Astrocyte (in vitro differentiated cells and primary cell): ENCODE data around the gene ZC3H12D. TPM values are rescaled to one million over a fixed set of nuclear protein-coding genes. Genes with fewer than 3 reads are reported as not detected.
A peak's percentile ranks its signal among the peaks of the same experiment; 100 is the strongest.

Experiments
- DNase-seq: peaks from one replicate; pipeline ENCODE4 v3.0.0-alpha.2; 2010; ENCODE audit warnings: low read depth
- FAIRE-seq: peaks from 2 replicates; lab custom pipeline; 2011; peaks lifted over from hg19 to GRCh38; lab: Jason Lieb, UNC
- H2AFZ ChIP-seq: 2 replicates; pipeline ENCODE4 v1.6.0; 2012; ENCODE audit warnings: low read depth, low read length, inconsistent platforms
- H3K27ac ChIP-seq: 2 replicates; pipeline ENCODE4 v1.5.1; 2011; ENCODE audit warnings: low read depth, low read length, inconsistent platforms
- H3K27me3 ChIP-seq: 2 replicates; pipeline ENCODE4 v1.6.0; 2011; ENCODE audit warnings: low read length, inconsistent platforms; ENCODE audit not compliant: insufficient read depth
- H3K36me3 ChIP-seq: 2 replicates; pipeline ENCODE4 v1.5.1; 2011; ENCODE audit warnings: low read length, inconsistent platforms; ENCODE audit not compliant: insufficient read depth
- H3K4me1 ChIP-seq: 2 replicates; pipeline ENCODE4 v1.5.1; 2011; ENCODE audit warnings: low read length, inconsistent platforms; ENCODE audit not compliant: insufficient read depth
- H3K4me2 ChIP-seq: 2 replicates; pipeline ENCODE4 v1.6.0; 2012; ENCODE audit warnings: low read length, inconsistent platforms
- H3K4me3 ChIP-seq: 2 replicates; pipeline ENCODE4 v1.5.1; 2011; ENCODE audit warnings: low read depth, mild to moderate bottlenecking, low read length, inconsistent platforms; ENCODE audit not compliant: insufficient read depth
- H3K79me2 ChIP-seq: 2 replicates; pipeline ENCODE4 v1.6.0; 2012; ENCODE audit warnings: mild to moderate bottlenecking, low read length, inconsistent platforms; ENCODE audit not compliant: insufficient read depth
- H3K9ac ChIP-seq: 2 replicates; pipeline ENCODE4 v1.6.0; 2012; ENCODE audit warnings: mild to moderate bottlenecking, low read length, inconsistent platforms
- H3K9me3 ChIP-seq: 2 replicates; pipeline ENCODE4 v1.5.1; 2012; ENCODE audit warnings: low read depth, mild to moderate bottlenecking, low read length, inconsistent platforms; ENCODE audit not compliant: insufficient read depth
- H4K20me1 ChIP-seq: 2 replicates; pipeline ENCODE4 v1.6.0; 2012; ENCODE audit warnings: low read length, inconsistent platforms; ENCODE audit not compliant: insufficient read depth
- H3K27ac Mint-ChIP-seq: one replicate; pipeline ENCODE4 v1.8.0; 2021; ENCODE audit warnings: mild to moderate bottlenecking, mixed read lengths; ENCODE audit not compliant: unreplicated experiment
- H3K27me3 Mint-ChIP-seq: one replicate; pipeline ENCODE4 v1.8.0; 2021; ENCODE audit warnings: low read depth, mixed read lengths; ENCODE audit not compliant: unreplicated experiment
- H3K36me3 Mint-ChIP-seq: one replicate; pipeline ENCODE4 v1.8.0; 2021; ENCODE audit warnings: low read depth, mixed read lengths; ENCODE audit not compliant: unreplicated experiment
- H3K4me1 Mint-ChIP-seq: one replicate; pipeline ENCODE4 v1.8.0; 2021; ENCODE audit warnings: low read depth, mixed read lengths; ENCODE audit not compliant: unreplicated experiment
- H3K4me3 Mint-ChIP-seq: one replicate; pipeline ENCODE4 v1.8.0; 2021; ENCODE audit warnings: mild to moderate bottlenecking, moderate library complexity, mixed read lengths; ENCODE audit not compliant: unreplicated experiment
- H3K9me3 Mint-ChIP-seq: one replicate; pipeline ENCODE4 v1.8.0; 2021; ENCODE audit warnings: mild to moderate bottlenecking, mixed read lengths; ENCODE audit not compliant: unreplicated experiment
- CTCF ChIP-seq: IDR thresholded peaks from 2 replicates; pipeline ENCODE4 v1.5.1; 2011; ENCODE audit warnings: low read depth, mild to moderate bottlenecking, inconsistent platforms, low read length, moderate library complexity; ENCODE audit not compliant: insufficient read depth
- EZH2 ChIP-seq: IDR thresholded peaks from 2 replicates; pipeline ENCODE4 v1.6.1; 2012; ENCODE audit warnings: mild to moderate bottlenecking, low read length, inconsistent platforms; ENCODE audit not compliant: insufficient read depth
- total RNA-seq: library from RNA; stranded (reverse); gene quantifications from 2 replicates; pipeline ENCODE4 v1.2.1, GENCODE V29; 2021

Gene ZC3H12D
- total RNA-seq, 1 donor from 2014 or later, result 0.05 TPM

DNA sequence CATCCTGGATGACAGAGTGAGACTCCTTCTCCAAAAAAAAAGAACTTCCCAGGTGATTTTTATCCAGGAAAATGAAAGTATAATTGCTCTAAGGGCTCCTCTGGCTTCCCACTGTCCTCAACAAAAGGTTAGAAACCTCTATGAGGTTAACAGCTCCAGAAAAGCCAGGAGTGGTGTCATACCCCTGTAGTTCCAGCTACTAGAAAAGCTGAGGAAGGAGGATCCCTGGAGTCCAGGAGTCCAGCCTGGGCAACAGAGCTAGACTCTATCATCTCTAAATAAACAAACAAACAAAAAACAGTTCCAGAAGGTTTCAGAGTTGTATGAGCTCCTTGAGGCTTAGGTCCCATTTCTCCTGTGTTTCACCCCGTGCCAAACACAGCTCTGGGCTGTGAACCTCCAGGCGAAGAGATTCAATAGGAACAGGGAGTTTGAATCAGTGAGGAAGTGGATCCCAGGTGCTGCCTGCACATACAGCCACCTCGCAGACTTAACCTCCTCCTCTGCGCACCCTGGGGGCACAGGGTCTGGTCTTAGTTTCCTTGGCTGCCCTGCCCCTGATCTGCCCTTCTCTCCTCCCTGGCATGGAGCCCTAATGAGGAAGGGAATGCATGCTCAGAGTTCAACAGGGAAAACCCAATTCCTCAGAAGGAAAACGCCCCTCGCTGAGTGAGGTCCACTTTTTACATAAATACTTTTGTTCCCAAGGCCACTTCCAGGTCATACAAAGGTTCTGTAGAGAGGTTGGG lies 31.0 kb downstream of the ZC3H12D start:
- peaks cover 14% of the 10 kb centered on the region for H3K4me1 ChIP-seq
- Mint-ChIP-seq H3K36me3 (peaks cover 2% of the 10 kb centered on the region), H3K27me3 (peaks cover 45% of the 10 kb centered on the region), H3K4me1 (no peaks in the 10 kb centered on the region), H3K4me3 (no peak overlapping the region), H3K9me3 (no peaks in the 10 kb centered on the region), H3K27ac (no peak overlapping the region)
- no peak overlapping the region for H2AFZ ChIP-seq
- no peaks in the 10 kb centered on the region for H3K79me2 ChIP-seq
- TF ChIP-seq EZH2 (no peak), CTCF (no peak)
- DNase-seq (no peak), FAIRE-seq (no peak)
- peak overlapping the region; percentile 43 for H3K4me2 ChIP-seq
- no peaks in the 10 kb centered on the region for H4K20me1 ChIP-seq
- no peak overlapping the region for H3K9ac ChIP-seq
- H3K36me3 ChIP-seq, result no peaks in the 10 kb centered on the region
- no peak overlapping the region for H3K27ac ChIP-seq
- H3K9me3 ChIP-seq, result no peaks in the 10 kb centered on the region
- no peak overlapping the region for H3K4me3 ChIP-seq
- no peaks in the 10 kb centered on the region for H3K27me3 ChIP-seq

DNA sequence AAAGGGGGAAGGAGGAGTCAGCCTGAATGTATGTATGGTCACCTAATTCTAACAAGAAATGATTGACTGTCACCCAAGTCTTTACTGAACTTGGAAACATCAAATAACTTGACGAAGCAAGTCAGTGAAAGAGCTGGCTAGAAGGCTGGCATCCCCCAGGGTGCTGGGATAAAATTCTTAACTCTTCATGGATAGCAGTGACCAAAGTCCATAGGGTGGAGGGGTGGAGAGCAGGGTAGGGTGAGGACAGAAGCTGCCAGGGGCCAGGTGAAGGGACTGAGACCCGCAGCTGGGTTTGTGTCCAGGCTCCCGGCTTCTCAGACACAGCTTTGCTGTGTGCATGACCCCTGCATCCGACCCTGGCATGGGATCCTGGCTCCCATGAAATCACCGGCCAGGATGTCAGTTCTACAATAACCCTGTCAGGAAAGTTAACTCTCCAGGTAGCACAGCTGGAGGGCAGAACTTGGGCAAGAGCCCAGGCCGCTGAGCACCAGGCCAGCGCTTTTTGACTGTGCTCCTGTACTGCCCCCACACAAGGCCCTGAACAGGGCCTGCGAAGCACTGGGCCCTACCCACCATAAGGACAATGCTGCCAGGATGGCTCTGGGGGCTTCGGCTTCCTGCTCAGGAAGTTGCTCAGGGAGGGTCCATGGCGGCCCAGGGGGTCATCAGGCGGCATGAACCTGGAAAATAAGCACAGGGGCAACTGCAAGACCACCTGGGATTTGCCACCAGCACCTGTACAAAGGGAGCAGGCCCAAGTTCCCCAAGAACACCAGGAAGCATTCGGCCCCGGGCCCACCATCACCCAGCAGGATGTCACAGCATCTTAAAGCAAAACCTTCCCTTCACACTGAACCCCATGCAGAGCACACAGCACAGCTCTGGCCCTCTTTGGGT lies 32.5 kb downstream of the ZC3H12D start:
- DNase-seq, result no peak
- Histone ChIP-seq H3K4me3 (no peak overlapping the region), H2AFZ (no peak overlapping the region), H3K36me3 (no peaks in the 10 kb centered on the region), H3K9me3 (no peaks in the 10 kb centered on the region), H3K79me2 (no peaks in the 10 kb centered on the region), H3K4me1 (peaks cover 14% of the 10 kb centered on the region), H3K27ac (no peak overlapping the region), H3K27me3 (no peaks in the 10 kb centered on the region), H3K9ac (no peak overlapping the region), H4K20me1 (no peaks in the 10 kb centered on the region), H3K4me2 (no peak overlapping the region)
- Mint-ChIP-seq H3K9me3 (no peaks in the 10 kb centered on the region), H3K4me1 (no peaks in the 10 kb centered on the region), H3K27me3 (peaks cover 45% of the 10 kb centered on the region), H3K27ac (no peak overlapping the region), H3K4me3 (no peak overlapping the region), H3K36me3 (peaks cover 2% of the 10 kb centered on the region)
- TF ChIP-seq EZH2 (no peak), CTCF (no peak)
- no peak for FAIRE-seq
